Endothelial cell of umbilical vein (primary cell): ENCODE measurements around the gene SKIC3. TPM values are rescaled to one million over a fixed set of nuclear protein-coding genes. Genes with fewer than 3 reads are reported as not detected.

Experiments used
- BruUV-seq: library from RNA; stranded (reverse); fragments of 400-500 nt; replicated peaks from 2 replicates; lab custom pipeline; 2021; lab: Mats Ljungman, UMichigan
- CTCF ChIA-PET: fragments of 300-600, 350-600 bp; sonication (Branson Sonifier 250); formaldehyde crosslinking; loops from one replicate; lab custom pipeline; 2021; ENCODE audit warnings: antibody characterized with exemption, inconsistent platforms; lab: Charles Lee
- POLR2A ChIA-PET: fragments of 300-600, 350-600 bp; sonication (Branson Sonifier 250); formaldehyde crosslinking; loops from one replicate; lab custom pipeline; 2021; ENCODE audit warnings: antibody characterized with exemption, inconsistent platforms; lab: Charles Lee
- DNase-seq: peaks from one replicate; pipeline ENCODE4 v3.0.0-alpha.2; 2011; ENCODE audit warnings: low read depth, low spot score
- FAIRE-seq: peaks from 2 replicates; lab custom pipeline; 2011; peaks lifted over from hg19 to GRCh38; lab: Jason Lieb, UNC
- H2AFZ ChIP-seq: 2 replicates; pipeline ENCODE4 v1.6.0; 2012; ENCODE audit warnings: low read depth, low read length, control low read depth, inconsistent platforms
- H3K27ac ChIP-seq: 2 replicates; pipeline ENCODE4 v1.5.1; 2011; ENCODE audit warnings: low read depth, mild to moderate bottlenecking, control low read depth, low read length, moderate library complexity; ENCODE audit not compliant: insufficient read depth
- H3K27me3 ChIP-seq, 2 experiments: 2 replicates each; pipeline versions ENCODE4 v1.6.0 to v1.6.1; 2011; ENCODE audit warnings: low read length in 2 of 2, mixed read lengths in 1 of 2; ENCODE audit not compliant: control insufficient read depth in 2 of 2, insufficient read depth in 2 of 2
- H3K36me3 ChIP-seq, 2 experiments: 2 replicates in 1 of 2; 3 replicates in 1 of 2; pipeline ENCODE4 v1.5.1; 2011; ENCODE audit warnings: low read length in 2 of 2, mild to moderate bottlenecking in 1 of 2, moderate library complexity in 1 of 2; ENCODE audit not compliant: control insufficient read depth in 2 of 2, insufficient read depth in 2 of 2; ENCODE audit errors: extremely low read depth in 1 of 2
- H3K4me1 ChIP-seq: 3 replicates; pipeline ENCODE4 v1.5.1; 2011; ENCODE audit warnings: mild to moderate bottlenecking, low read length; ENCODE audit not compliant: control insufficient read depth, insufficient read depth; ENCODE audit errors: extremely low read depth
- H3K4me2 ChIP-seq: 2 replicates; pipeline ENCODE4 v1.6.1; 2011; ENCODE audit warnings: low read length, control low read depth, mixed read lengths; ENCODE audit not compliant: insufficient read depth
- H3K4me3 ChIP-seq, 3 experiments: fragments of 200-600 bp in 1 of 3; sonication (generic), shearing (Covaris generic) in 1 of 3; replicated peaks in 1 of 3; 2 replicates each; pipeline ENCODE4 v1.5.1; 2011 to 2016; ENCODE audit warnings: control low read depth in 3 of 3, low read length in 3 of 3, mild to moderate bottlenecking in 2 of 3, inconsistent platforms in 1 of 3, low read depth in 1 of 3, moderate library complexity in 1 of 3; ENCODE audit not compliant: insufficient read depth in 1 of 3
- H3K79me2 ChIP-seq: 2 replicates; pipeline ENCODE4 v1.6.0; 2012; ENCODE audit warnings: low read length, inconsistent platforms; ENCODE audit not compliant: control insufficient read depth, insufficient read depth
- H3K9ac ChIP-seq: replicated peaks from 2 replicates; pipeline ENCODE3; 2011; ENCODE audit warnings: low read length, control low read depth; ENCODE audit not compliant: insufficient read depth; ENCODE audit errors: extremely low read depth
- H3K9me1 ChIP-seq: replicated peaks from 3 replicates; pipeline ENCODE4 v1.6.0; 2011; ENCODE audit warnings: mild to moderate bottlenecking, low read length; ENCODE audit not compliant: control insufficient read depth, insufficient read depth; ENCODE audit errors: extremely low read depth
- H3K9me3 ChIP-seq: replicated peaks from 2 replicates; pipeline ENCODE4 v1.5.1; 2012; ENCODE audit warnings: low read length, inconsistent platforms; ENCODE audit not compliant: control insufficient read depth, insufficient read depth
- H4K20me1 ChIP-seq: replicated peaks from 2 replicates; pipeline ENCODE3; 2011; ENCODE audit warnings: mild to moderate bottlenecking, low read length; ENCODE audit not compliant: control insufficient read depth, insufficient read depth; ENCODE audit errors: extremely low read depth
- EZH2 ChIP-seq: IDR thresholded peaks from 2 replicates; pipeline ENCODE4 v1.6.1; 2012; ENCODE audit warnings: borderline replicate concordance, low read depth, mild to moderate bottlenecking, moderate library complexity, low read length, inconsistent platforms; ENCODE audit not compliant: severe bottlenecking
- FOS ChIP-seq: IDR thresholded peaks from 2 replicates; pipeline ENCODE4 v1.6.1; 2011; ENCODE audit warnings: mild to moderate bottlenecking, low read length, moderate library complexity, borderline replicate concordance; ENCODE audit not compliant: insufficient read depth
- GATA2 ChIP-seq: IDR thresholded peaks from 2 replicates; pipeline ENCODE4 v1.7.0; 2011; ENCODE audit warnings: low read depth, mild to moderate bottlenecking, moderate library complexity, mixed read lengths, low read length; ENCODE audit not compliant: insufficient read length, insufficient read depth
- JUN ChIP-seq: IDR thresholded peaks from 2 replicates; pipeline ENCODE4 v1.6.1; 2011; ENCODE audit warnings: borderline replicate concordance, low read depth; ENCODE audit not compliant: insufficient read length, insufficient read depth
- MYC ChIP-seq: IDR thresholded peaks from one replicate; pipeline ENCODE4 v1.6.1; 2011; ENCODE audit warnings: mild to moderate bottlenecking, low read depth, low read length
- POLR2A ChIP-seq: IDR thresholded peaks from 2 replicates; pipeline ENCODE4 v1.6.1; 2012; ENCODE audit warnings: low read depth, mild to moderate bottlenecking, control low read depth, low read length
- POLR2AphosphoS5 ChIP-seq: IDR thresholded peaks from 2 replicates; pipeline ENCODE4 v1.6.1; 2012; ENCODE audit warnings: low read depth, mild to moderate bottlenecking, control low read depth, low read length, moderate library complexity; ENCODE audit not compliant: insufficient read depth
- dilution Hi-C: fragments of 300-500 bp; cut with MboI; formaldehyde crosslinking; loops from one replicate; pipeline ENCODE4 v1.15.0; 2019; ENCODE audit warnings: low sequenced_read_pairs; ENCODE audit not compliant: extremely low pct_ligation_motif_present
- intact Hi-C: fragments of 100-400 bp; cut with micrococcal nuclease; formaldehyde crosslinking; loops from one replicate; pipeline ENCODE4 v1.10.0; 2022
- polyA plus RNA-seq, 4 experiments: library from polyadenylated mRNA; depleted of rRNA in 3 of 4; stranded (reverse) in 3 of 4; unstranded in 1 of 4; fragments of >200 nt; gene quantifications; 2 replicates each; pipeline versions ENCODE4 v1.2.1 to v1.2.3, GENCODE V29; 2011 to 2012; ENCODE audit warnings: missing spikeins in 1 of 4
- total RNA-seq: library from RNA; stranded (reverse); gene quantifications from 2 replicates; pipeline ENCODE4 v1.2.3, GENCODE V29; 2021
- TF ChIP-seq, protein P1 (sequence below): IDR thresholded peaks from 2 replicates; pipeline ENCODE4 v1.6.1; 2011; ENCODE audit not compliant: insufficient read depth, insufficient read length
- TF ChIP-seq, protein P2 (sequence below), 2 donors: IDR thresholded peaks; 1 replicate in 1 of 2; 2 replicates in 1 of 2; pipeline ENCODE4 v1.5.1; 2011; ENCODE audit warnings: low read length in 2 of 2, mild to moderate bottlenecking in 2 of 2, moderate library complexity in 2 of 2, control low read depth in 1 of 2, inconsistent platforms in 1 of 2, low read depth in 1 of 2; ENCODE audit not compliant: insufficient read depth in 1 of 2; ENCODE audit errors: extremely low read depth in 1 of 2

SKIC3 gene
- total and polyA plus RNA-seq, 2 donors (not counting 3 experiments of a cell fraction or from before 2014, with no cell fraction given), result 18.8 to 100 TPM

DNA sequence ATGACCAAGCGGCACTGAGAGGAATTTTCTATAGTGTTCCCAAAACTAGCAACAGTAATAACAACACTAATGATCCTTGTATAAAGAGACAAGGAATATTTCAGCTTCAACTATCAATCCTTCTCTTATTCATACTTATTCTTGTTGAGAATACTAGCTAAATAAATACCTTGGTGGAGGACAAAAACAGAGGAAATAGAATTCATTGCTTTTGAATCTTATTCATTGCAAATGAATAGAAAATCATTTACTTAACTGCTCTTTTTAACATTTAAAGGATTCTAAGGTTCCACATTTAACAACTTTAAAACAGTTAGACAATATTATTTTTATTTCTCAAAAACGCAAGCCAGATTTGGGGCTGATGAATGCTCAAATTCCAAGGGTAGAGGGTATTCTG is 22.4 kb downstream of the SKIC3 start:
- intact Hi-C loops (no loop called here), dilution Hi-C loops (no loop called here)
- no peaks in the 10 kb centered on the region for H3K27me3 ChIP-seq
- H3K4me3 ChIP-seq, result no peak overlapping the region
- no peak overlapping the region for H3K27ac ChIP-seq
- no peaks in the 10 kb centered on the region for H3K4me1 ChIP-seq
- CTCF ChIA-PET, result interaction anchor here (1.0 to 2.9 kb wide), 3 partner anchors 9 to 23 kb away, joined by 3 to 12 read pairs (median 4); partner anchors contain the start of genes ARSK and SKIC3
- FAIRE-seq, result no peak
- H3K9me1 ChIP-seq, result no peaks in the 10 kb centered on the region
- TF ChIP-seq POLR2A (no peak), POLR2AphosphoS5 (no peak), EZH2 (no peak), GATA2 (no peak), FOS (no peak), MYC (no peak), JUN (no peak)
- TF ChIP-seq, protein P1, sequence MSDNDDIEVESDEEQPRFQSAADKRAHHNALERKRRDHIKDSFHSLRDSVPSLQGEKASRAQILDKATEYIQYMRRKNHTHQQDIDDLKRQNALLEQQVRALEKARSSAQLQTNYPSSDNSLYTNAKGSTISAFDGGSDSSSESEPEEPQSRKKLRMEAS, result no peak
- TF ChIP-seq, protein P2, sequence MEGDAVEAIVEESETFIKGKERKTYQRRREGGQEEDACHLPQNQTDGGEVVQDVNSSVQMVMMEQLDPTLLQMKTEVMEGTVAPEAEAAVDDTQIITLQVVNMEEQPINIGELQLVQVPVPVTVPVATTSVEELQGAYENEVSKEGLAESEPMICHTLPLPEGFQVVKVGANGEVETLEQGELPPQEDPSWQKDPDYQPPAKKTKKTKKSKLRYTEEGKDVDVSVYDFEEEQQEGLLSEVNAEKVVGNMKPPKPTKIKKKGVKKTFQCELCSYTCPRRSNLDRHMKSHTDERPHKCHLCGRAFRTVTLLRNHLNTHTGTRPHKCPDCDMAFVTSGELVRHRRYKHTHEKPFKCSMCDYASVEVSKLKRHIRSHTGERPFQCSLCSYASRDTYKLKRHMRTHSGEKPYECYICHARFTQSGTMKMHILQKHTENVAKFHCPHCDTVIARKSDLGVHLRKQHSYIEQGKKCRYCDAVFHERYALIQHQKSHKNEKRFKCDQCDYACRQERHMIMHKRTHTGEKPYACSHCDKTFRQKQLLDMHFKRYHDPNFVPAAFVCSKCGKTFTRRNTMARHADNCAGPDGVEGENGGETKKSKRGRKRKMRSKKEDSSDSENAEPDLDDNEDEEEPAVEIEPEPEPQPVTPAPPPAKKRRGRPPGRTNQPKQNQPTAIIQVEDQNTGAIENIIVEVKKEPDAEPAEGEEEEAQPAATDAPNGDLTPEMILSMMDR (IDR thresholded peaks at IDR 0.05; ENCODE audit: extremely low read depth in 1 of 2, insufficient read depth in 1 of 2, low read depth in 1 of 2, low read length in 2 of 2), result no peak
- no peaks in the 10 kb centered on the region for H4K20me1 ChIP-seq
- H3K79me2 ChIP-seq, result peaks cover 11% of the 10 kb centered on the region
- no peak overlapping the region for H3K4me2 ChIP-seq
- H2AFZ ChIP-seq, result no peak overlapping the region
- no peak overlapping the region for H3K9ac ChIP-seq
- peaks cover 9 to 31% of the 10 kb centered on the region in 2 experiments for H3K36me3 ChIP-seq
- H3K9me3 ChIP-seq, result no peaks in the 10 kb centered on the region
- no peak for DNase-seq
- POLR2A ChIA-PET, result no interaction called here
- no TSS peak for BruUV-seq
